Measurements from ENCODE around the gene PACRG.

The PACRG gene

DNA sequence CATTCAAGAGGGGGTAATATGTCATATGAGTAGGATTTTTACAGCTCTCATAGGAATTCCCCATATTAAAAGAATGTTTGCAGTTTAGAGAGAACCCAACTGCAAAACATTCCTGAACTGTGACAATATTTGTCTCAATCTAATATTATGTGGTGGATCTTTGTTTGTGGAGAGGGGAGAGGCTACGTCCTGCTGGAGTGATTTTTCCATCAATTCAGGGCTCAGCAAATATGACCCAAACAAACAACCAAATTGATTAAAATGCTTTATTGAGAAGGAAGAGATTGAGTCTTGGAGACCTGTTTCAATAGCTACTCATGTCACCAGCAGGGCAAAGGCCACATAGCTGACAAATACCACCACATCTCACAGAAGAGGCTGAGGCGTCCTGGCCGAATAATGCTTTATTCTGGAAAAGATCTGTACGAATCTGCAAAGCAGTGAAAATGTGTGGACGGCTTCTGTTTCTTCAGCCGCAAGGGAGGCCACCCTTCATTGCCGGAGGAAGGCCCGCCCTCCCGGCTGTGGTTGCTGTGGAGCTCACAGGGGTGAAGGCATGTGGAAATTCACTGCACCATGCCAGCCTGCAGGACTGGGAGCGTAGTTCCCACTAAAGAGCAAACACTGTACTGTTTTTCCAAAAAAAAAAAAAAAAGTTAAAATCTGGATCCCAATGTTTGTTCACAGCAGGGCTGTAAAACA lies 597.1 kb downstream of the PACRG start:
- DNase-seq, result no peak

DNA sequence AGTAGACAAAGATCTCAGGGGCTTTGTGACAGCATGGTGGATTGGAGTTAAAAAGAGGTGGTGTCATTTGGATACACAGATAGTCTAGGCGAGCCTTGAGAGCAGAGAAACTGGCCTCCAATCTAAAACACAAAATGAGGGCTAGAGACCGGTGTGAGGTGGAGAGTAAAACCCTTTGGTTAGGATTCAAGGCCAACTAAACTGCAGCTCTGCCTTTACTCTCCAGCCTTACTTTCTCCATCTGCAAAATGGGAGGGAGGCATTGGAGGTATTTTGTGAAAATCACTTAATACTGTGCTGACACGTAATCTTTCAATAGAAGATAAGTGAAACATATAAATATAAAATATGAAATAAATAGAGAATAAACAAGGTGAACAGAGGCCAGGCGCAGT lies 597.6 kb downstream of the PACRG start:
- DNase-seq, result no peak

DNA sequence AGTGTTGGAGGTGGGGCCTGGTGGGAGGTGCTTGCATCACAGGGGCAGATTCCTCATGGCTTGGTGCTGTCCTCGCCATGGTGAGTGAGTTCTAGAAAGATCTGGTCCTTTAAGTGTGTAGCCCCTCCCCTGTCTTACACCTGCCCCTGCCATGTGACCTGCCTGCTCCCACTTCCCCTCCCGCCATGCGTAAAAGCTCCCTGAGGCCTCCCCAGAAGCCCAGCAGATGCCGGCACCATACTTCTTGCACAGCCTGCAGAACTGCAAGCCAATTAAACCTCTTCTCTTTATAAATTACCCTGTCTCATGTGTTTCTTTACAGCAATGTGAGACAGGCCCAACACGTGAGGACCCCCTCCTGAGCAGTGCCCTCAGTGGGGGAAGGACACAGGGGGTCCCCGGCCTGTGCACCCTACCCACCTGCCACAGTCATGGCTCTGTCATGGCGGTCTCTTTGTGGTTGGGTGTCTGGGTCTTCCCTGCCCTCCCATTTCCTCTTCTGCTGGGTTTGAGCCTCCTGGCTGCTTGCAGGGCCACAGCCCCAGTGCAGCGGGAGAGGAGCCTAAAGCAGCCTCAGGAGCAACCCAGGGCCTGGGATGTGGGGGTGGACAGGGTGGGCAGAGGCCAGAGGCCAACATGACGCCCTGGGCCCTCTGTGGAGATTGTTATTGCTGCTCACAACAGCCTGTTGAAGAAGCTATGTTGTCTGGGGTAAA lies 599.5 kb downstream of the PACRG start:
- no peak for DNase-seq

DNA sequence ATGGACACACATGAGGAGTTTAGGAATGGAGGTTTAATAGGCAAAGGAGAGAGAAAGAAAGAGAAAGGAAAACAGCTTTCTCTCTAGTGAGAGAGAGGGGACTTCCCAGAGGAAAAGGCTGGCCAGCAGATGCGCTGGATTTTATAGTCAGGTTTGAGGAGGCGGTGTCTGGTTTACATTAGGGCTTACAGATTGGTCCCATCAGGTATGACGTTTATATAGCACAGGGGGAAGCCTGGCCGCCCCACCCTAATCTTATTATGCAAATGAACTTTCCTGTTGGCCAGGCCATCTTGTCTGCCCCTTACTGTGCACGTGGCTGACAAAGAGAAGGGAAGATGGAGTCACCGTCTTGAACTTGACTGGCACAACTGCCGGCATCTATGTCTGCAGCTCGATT lies 600.1 kb downstream of the PACRG start:
- DNase-seq, result no peak

DNA sequence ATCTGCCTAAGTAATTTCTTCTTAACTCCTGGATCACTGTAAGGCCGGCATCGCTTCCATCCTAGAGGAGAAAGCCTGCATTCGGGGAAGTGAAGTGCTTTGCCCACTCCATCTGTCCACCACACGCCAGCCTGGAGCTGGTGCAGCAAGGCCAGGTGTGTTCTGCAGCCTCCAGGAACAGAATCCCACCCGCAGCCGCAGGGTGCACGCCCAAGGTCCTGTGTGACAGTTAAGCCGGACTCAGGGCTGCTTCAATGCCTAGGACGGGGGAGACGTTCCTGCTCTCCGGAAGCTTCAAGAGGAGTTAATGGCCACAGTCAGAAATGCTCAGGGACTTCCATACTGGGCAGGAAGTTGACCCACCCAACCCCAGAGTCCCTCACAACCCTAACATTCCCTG lies 600.6 kb downstream of the PACRG start:
- no peak for DNase-seq

DNA sequence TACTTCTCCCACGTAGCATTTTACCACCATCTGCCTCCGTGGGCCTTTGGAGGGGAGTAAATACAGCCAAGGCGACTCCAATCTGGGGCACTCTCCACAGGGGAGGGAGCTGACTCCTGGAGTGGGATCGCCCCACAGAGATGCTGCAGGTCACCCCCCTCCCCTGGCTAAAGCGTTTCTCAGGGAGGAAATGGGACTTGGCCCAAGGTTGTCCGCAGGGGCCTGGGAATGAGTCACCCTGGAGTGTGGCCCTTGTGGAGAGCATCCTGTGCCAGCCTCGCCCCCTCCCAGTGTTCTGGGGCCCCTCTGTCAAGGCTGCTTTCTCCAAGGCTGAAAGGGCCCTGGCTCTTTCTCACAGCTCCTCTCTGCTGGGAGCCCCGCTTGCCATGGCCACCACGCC lies 602.2 kb downstream of the PACRG start:
- no peak for DNase-seq

DNA sequence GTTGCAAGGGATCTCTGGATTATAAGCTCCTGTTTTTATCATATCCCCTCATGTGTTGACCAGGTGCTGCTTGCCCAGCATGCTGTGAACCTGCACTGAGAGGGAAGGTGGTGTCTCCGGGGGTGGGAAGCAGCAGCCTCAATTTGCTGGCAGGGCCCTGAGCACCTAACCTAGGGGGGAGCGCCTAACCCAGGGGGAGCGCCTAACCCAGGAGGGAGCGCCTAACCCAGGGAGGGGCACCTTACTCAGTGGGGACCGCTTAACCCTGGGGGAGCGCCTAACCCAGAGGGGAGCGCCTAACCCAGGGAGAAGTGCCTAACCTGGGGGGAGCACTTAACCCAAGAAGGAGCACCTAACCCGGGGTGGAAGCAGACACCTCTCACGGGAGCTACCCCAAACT lies 603.5 kb downstream of the PACRG start:
- no peak for DNase-seq

DNA sequence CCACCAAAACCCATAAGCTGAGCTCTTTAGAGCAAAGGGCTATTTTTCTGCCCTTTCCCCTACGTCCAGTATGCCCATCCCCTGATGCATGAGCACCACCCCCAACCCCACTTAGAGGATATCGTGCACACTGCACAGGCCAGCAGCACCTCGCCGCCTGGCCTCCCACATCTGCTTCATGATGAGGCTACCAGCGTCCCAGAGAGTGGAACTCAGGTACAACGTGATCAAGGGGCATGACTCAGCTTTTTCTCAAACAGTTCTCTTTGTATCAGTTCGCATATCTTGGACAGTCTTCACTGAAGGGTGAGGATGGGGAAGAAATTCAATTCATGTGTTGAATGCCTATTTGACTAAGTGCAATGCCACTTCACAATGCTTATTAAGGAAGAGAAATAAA lies 604.8 kb downstream of the PACRG start:
- DNase-seq, result no peak

DNA sequence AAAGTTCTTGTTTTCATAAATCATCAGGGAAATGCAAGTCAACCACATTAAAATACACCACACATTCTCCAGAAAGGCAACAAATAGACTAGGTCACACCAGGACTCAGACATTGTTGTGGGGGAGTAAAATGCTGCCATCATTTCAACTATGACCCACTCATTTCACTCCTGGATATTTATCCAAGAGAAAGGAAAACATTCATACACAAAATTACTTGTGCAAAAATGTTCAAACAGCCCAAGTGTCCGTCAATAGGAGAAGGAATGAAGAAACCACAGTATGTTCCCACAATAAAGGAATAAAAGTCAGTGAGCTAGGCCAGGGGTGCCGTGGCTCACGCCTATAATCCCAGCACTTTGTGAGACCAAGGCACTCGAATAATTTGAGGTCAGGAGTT lies 605.3 kb downstream of the PACRG start:
- no peak for DNase-seq

DNA sequence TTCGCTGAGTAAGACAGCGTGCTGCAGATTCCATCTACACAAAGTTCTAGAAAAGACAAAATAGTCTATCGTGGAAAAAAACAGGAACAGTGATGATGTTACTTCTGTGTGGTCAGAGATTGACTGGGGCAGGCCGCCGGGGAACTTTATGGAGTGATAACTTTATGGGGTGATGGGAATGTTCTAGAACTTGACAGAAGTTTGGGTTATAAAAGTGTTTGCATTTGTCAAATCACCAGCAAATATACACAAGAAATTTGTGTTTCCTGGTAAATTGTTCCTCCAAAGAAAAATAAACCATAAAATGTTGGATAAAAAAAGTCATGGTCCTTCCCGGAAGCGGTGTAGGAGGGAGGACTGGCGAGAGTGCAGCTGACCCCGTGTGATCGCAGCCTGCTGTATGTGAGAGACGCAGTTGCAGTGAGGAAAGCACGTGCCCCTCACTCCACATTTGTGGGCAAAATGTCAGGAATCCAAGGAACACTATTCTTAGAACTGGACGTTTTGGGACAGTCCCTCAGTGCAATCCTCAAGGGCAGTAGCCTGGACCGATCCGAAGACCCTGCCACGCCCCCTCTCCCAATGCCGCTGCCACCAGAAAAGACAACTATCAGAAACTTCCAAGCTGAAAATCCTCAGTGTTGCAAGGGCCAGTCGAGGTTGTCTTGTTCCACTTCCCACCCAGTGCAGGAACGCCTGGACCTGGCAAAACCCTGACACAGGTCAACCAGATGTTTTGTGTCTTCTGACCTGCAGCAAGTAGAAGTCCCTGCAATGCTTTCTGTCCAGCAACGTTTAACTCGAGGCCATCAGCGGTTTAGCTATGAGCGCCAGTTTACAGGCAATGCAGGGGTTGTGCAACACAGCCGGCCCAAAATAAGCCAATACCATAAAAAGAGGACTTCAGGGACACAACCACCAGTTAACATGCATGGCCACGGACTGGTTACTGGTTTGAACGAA lies 606.2 kb downstream of the PACRG start:
- DNase-seq, result no peak

DNA sequence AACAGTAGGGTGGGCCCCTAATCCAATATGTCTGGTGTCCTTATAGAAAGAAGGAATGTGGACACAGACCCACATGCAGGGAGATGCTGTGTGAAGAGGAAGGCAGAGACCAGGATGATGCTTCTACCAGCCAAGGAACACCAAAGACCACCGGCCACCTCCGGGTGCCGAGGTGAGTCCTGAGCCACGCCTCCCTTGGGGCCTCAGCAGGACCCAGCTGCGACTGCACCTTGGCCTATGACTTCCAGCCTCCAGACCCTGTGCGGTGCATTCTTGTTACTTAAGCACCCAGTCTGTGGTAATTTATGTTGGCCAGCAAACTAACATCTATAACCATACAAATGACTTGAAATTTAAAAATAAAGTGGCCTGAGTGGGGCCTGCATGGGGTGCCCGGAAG lies 607.3 kb downstream of the PACRG start:
- no peak for DNase-seq

DNA sequence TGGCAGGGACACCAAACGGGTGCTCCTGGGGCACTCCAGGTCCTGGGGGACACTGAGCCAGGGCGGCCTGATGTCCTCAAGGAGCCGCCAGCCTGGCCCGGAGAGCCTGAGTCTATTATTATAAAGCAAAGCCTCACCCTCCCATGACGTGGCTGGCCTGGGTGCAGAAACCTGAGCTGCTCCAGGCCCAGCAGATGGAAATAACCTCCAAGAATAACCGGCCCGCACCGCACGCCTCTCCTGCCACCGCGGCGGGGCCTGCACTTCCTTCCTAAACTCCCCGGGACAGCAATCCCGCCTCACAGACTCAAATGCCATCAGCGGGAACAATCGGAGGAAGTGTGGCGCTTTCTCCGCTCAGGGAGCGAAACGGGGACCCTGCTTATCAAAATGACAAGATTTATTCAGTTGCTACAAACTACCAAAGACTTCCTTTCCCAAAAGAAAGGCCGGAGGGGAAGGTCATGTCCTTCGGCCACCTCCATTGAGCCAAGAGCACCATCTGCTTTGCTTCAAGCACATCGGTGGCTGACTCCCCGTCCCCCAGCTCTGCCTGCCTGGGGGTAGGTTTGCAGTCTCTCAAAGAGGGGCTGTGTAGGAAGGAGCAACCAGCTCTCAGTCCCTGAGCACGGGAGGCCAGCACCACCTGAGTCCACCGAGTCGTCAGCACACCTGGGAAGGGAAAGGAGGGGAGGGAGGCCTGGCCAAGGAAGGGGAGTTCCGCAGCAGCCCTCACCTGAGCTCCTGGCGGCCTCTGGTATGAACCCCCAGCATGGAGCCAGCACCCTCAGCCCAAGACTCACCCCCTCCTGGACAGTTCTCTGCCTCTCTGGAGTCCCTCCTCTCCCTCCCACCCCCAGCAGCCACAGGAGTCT lies 608.1 kb downstream of the PACRG start:
- no peak for DNase-seq

DNA sequence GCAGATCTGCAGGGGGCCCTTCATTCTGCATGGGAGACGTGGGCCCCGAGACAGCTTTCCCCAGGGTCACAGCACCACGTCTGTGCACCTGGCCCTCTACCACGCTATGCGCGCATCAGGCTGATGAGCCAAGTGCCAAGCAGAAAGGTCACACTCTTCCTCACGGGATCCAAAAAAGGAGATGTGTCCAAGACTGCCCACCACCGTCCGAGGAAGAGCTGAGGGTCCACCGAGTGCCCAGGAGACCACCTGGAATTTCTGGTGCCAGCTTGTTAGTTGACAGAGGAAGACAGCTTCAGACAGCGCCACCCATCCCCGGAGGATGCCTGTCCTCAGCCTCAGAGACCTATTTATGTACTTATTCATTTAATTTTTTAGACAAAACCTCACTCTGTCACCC lies 609.2 kb downstream of the PACRG start:
- no peak for DNase-seq

DNA sequence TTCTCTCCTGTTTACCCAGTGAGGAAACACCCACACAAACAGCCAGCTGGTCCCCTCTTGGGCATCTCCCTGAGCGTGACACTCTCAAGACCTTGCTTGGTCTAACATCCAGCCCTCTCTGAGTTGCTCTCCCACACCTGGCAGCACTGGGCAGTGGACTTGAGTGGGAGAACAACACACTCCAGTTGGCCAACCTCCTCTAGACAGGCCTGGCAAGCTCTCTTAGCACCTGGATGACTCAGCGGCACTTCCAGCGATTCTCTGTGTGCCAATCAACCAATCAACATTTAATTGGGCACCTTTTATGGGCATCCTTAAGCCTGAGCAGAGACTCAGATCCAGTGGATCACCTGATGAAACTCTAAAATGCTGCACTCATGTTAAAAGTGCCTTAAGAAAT lies 610.2 kb downstream of the PACRG start:
- no peak for DNase-seq

DNA sequence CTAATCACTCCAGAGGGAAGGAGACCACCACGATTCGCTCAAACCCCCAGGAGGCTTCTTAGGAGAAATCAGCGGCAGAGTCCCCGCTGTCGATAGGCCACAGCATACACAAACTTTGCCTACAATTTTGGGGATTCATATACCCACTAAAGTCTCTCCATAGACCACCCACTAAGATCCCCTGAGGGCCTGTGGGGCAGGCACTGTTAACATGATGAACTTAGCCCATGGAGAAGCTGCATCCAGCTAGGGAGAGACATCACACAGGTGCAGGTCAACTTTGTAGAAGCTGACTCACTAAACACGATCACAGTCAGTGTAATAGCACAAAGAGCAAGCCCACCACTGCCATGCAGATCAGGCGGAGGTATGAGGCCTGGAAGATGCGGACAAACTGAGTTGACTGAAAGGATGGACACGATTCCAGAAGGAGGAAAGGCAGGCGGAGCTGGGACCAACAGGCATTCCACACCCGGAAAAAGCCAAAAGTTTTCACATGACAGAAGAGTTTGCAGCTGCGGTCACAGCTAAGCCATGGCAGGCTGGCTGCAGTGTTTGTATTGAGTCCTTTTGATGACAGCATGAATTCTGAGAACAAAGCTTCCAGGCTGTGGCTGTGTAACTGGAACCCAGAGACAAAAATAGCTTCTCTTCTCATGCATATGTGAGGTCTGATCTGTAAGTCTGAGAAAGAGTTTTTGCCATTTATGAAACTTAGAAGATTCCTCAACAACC lies 611.1 kb downstream of the PACRG start:
- no peak for DNase-seq

DNA sequence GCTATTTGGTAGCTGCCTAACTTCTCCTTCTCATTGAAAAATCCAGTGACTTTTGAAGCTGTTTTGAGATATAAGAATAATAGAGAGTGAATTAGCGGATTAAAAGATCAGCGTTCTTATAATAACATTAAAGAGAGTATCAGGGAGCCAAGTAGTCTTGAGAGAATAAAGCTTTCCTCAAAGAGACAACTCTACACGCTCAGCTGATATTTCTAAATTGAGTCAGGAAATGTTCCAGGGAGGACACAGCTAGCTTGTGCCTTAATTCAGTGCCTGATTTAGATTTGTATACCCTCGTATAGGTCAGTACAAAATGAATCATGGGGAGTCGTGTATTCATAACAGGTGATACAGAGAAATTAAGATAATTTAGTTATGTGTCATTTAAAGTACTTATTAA lies 611.7 kb downstream of the PACRG start:
- DNase-seq, result no peak

DNA sequence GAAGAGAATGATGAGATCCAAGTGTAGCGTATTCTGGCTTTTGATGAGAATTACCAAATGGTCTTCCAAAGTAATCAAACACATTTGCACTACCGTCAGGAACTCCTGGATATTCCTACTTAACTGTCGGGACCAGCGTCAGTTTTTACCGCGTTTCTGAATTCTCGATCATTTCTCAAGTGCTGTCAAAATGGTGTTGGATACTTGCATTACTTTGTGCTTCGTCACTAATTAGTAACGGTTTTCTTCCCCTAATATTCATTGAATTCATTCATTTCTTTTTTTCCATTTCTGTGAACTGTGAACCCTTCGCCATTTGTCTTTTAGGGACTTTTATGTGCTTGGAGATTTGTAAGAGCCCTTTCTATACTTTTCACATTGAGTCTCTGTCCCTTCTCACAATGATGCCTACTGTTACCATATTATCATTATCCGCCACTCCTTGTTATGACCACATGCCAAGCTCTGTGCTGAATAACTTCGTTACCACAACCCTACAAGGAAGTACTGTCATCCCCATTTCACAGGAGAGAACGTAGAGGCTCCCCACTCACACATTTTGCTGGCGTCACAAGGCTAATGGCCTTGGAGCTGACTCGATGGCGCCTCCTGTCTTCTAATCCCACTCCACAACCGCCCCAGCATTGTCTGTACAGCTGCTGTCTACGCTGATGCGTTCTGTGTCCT lies 612.6 kb downstream of the PACRG start:
- DNase-seq, result no peak

DNA sequence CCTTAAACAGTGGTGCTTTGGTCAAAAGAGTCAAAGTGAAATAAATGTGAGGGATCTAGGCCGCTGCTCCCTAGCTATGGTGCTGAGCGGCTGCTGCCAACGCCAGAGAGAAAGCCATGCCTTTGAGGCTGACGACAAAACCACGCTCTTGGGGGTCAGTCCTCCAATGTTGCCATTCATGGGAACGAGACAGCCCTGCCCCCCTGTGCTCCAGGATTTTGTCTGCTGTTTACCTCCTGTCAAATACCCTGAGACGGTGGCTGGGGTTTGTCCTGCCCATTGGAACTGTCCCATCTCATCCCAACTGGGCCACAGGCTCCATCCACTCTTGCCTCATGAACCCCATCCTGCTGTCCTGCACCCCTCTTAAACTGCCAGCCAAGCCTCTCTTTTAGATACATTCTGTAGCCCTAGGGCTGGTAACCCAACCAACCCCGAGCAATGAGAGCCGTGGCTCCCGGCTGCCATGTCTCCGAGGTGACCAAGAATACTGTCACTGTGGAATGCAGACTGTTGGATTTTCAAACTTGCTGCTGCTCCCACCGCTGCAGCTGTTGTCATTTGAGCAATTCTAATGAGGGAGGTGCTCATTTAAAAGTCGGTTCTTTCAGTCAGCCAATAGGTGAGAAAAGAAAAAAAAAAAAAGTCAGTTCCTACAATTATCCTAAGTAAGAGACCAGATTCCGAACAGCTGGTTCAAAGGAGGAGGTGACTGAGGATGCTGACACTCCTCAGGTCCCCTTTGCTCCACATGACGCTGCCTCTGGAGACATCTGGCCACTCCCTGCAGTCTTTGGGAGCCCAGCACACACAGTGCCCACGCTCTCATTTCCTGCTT lies 613.7 kb downstream of the PACRG start:
- no peak for DNase-seq

DNA sequence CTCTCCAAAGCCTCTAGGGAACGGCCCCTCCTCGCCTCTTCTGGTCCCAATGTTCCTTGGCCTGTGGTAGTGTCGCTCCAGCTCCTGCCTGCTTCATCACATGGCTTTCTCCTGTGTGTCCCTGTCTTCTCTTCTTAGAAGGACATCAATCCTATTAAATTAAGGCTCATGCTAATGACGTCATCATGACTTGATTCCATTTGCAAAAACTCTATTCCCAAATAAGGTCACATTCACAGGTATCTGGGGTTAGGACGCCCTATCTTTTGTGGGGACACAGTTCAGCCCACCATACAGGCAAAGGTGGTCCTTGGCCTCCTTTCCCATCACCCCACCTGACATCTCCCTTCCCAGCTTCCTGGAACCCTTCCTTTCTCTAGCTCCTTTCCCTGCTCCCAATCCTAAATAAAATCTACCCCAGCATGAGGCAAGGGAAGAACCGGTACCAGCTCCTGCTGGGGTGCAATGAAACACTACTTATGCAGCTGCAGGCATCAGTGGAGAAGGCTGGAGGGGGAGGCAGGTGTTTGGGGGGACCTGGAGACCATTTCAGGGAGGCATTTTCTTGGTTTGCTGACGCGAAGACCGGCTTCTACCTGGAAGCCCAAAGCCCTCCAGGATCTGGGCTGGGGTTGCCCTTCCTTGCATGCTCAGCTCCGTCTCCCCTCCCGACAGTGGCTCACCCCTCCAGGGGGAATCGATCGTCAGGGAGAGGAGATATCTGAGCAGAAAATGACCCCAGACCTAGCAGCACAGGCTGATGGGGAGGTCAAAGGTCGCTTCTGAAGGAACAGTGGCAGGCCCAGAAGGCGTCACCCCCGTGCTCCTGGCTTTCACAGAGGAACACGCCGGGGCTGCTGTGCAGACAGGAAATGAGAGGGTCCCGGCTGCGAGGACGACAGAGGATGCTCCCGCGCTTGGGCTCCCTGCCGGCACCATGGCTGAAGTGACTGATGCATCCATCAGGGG lies 615.1 kb downstream of the PACRG start:
- DNase-seq, result no peak

All from islet precursor cell (in vitro differentiated cells).